Measurements from ENCODE around the gene HEPN1. TPM values are rescaled to one million over a fixed set of nuclear protein-coding genes. Genes with fewer than 3 reads are reported as not detected.

Gene HEPN1
- total RNA-seq, 3 donors from 2014 or later: not detected

- ATAC-seq (no peak), DNase-seq (no peak)
- H3K4me1 Mint-ChIP-seq (ENCODE audit: low read depth): no peaks in the 10 kb centered on the region
- H3K4me3 Mint-ChIP-seq: no peak overlapping the region
- H3K9me3 Mint-ChIP-seq: no peaks in the 10 kb centered on the region
- no peaks in the 10 kb centered on the region for H3K36me3 Mint-ChIP-seq (ENCODE audit: insufficient read depth)
- peaks cover 6% of the 10 kb centered on the region for H3K27me3 Mint-ChIP-seq (ENCODE audit: low read depth)
These were observed 27.6 kb upstream of the HEPN1 start for GRCh38 chr11:124891373-124891861.

GRCh38 chr11:124892146-124892545, 26.9 kb upstream of the HEPN1 start:
- Mint-ChIP-seq H3K36me3 (ENCODE audit: insufficient read depth) (no peaks in the 10 kb centered on the region), H3K4me1 (ENCODE audit: low read depth) (no peaks in the 10 kb centered on the region), H3K27me3 (ENCODE audit: low read depth) (peaks cover 4% of the 10 kb centered on the region), H3K9me3 (no peaks in the 10 kb centered on the region), H3K4me3 (no peak overlapping the region)
- DNase-seq (no peak), ATAC-seq (no peak)

- H3K9me3 Mint-ChIP-seq: no peaks in the 10 kb centered on the region
- peaks cover 4% of the 10 kb centered on the region for H3K27me3 Mint-ChIP-seq (ENCODE audit: low read depth)
- H3K4me1 Mint-ChIP-seq (ENCODE audit: low read depth): peaks cover 2% of the 10 kb centered on the region
- DNase-seq: no peak
- H3K36me3 Mint-ChIP-seq (ENCODE audit: insufficient read depth): no peaks in the 10 kb centered on the region
- H3K4me3 Mint-ChIP-seq: no peak overlapping the region
- ATAC-seq: no peak
These were observed 26.1 kb upstream of the HEPN1 start for GRCh38 chr11:124892750-124893454.

GRCh38 chr11:124893781-124894401, 25.2 kb upstream of the HEPN1 start:
- ATAC-seq: no peak
- Mint-ChIP-seq H3K27me3 (ENCODE audit: low read depth) (no peaks in the 10 kb centered on the region), H3K4me3 (no peak overlapping the region), H3K9me3 (no peaks in the 10 kb centered on the region), H3K36me3 (ENCODE audit: insufficient read depth) (no peaks in the 10 kb centered on the region), H3K4me1 (ENCODE audit: low read depth) (peaks cover 2% of the 10 kb centered on the region)
- no peak for DNase-seq

GRCh38 chr11:124894606-124895430, 24.2 kb upstream of the HEPN1 start:
- no peak for DNase-seq
- Mint-ChIP-seq H3K4me1 (ENCODE audit: low read depth) (peaks cover 2% of the 10 kb centered on the region), H3K9me3 (no peaks in the 10 kb centered on the region), H3K4me3 (no peak overlapping the region), H3K27me3 (ENCODE audit: low read depth) (peaks cover 2% of the 10 kb centered on the region), H3K36me3 (ENCODE audit: insufficient read depth) (no peaks in the 10 kb centered on the region)
- no peak for ATAC-seq

- Mint-ChIP-seq H3K4me3 (no peak overlapping the region), H3K9me3 (no peaks in the 10 kb centered on the region), H3K27me3 (ENCODE audit: low read depth) (peaks cover 3% of the 10 kb centered on the region), H3K4me1 (ENCODE audit: low read depth) (peaks cover 2% of the 10 kb centered on the region), H3K36me3 (ENCODE audit: insufficient read depth) (no peaks in the 10 kb centered on the region)
- ATAC-seq: no peak
- no peak for DNase-seq
These were observed 23.5 kb upstream of the HEPN1 start for GRCh38 chr11:124895471-124895971.

- Mint-ChIP-seq H3K9me3 (no peaks in the 10 kb centered on the region), H3K4me3 (no peak overlapping the region), H3K27me3 (ENCODE audit: low read depth) (peaks cover 5% of the 10 kb centered on the region), H3K36me3 (ENCODE audit: insufficient read depth) (no peaks in the 10 kb centered on the region), H3K4me1 (ENCODE audit: low read depth) (peaks cover 2% of the 10 kb centered on the region)
- ATAC-seq (no peak), DNase-seq (no peak)
These were observed 22.8 kb upstream of the HEPN1 start for GRCh38 chr11:124896071-124896750.

GRCh38 chr11:124896821-124897391, 22.1 kb upstream of the HEPN1 start:
- no peaks in the 10 kb centered on the region for H3K9me3 Mint-ChIP-seq
- no peak for DNase-seq
- no peak overlapping the region for H3K4me3 Mint-ChIP-seq
- no peaks in the 10 kb centered on the region for H3K36me3 Mint-ChIP-seq (ENCODE audit: insufficient read depth)
- ATAC-seq: no peak
- peaks cover 7% of the 10 kb centered on the region for H3K27me3 Mint-ChIP-seq (ENCODE audit: low read depth)
- H3K4me1 Mint-ChIP-seq (ENCODE audit: low read depth): peaks cover 2% of the 10 kb centered on the region

- H3K4me1 Mint-ChIP-seq (ENCODE audit: low read depth): peaks cover 2% of the 10 kb centered on the region
- H3K27me3 Mint-ChIP-seq (ENCODE audit: low read depth): peaks cover 7% of the 10 kb centered on the region
- no peaks in the 10 kb centered on the region for H3K9me3 Mint-ChIP-seq
- no peak within 1 kb of the TSS for H3K4me3 Mint-ChIP-seq
- H3K36me3 Mint-ChIP-seq (ENCODE audit: insufficient read depth): no peaks in the 10 kb centered on the region
- ATAC-seq: no peak
- no peak for DNase-seq
These were observed 21.3 kb upstream of the HEPN1 start, which contains the start of gene ROBO4 for GRCh38 chr11:124897674-124898262. TSS of gene ROBO4 (minus strand) at chr11:124897865. CDS start at chr11:124897795, 70 bp downstream.

- H3K9me3 Mint-ChIP-seq: no peaks in the 10 kb centered on the region
- H3K27me3 Mint-ChIP-seq (ENCODE audit: low read depth): peaks cover 7% of the 10 kb centered on the region
- no peak overlapping the region for H3K4me3 Mint-ChIP-seq
- DNase-seq (no peak), ATAC-seq (no peak)
- no peaks in the 10 kb centered on the region for H3K36me3 Mint-ChIP-seq (ENCODE audit: insufficient read depth)
- H3K4me1 Mint-ChIP-seq (ENCODE audit: low read depth): peaks cover 2% of the 10 kb centered on the region
These were observed 20.8 kb upstream of the HEPN1 start for GRCh38 chr11:124898263-124898680.

GRCh38 chr11:124898711-124899110, 20.3 kb upstream of the HEPN1 start:
- ATAC-seq (no peak), DNase-seq (no peak)
- H3K4me3 Mint-ChIP-seq: no peak overlapping the region
- no peaks in the 10 kb centered on the region for H3K36me3 Mint-ChIP-seq (ENCODE audit: insufficient read depth)
- peaks cover 2% of the 10 kb centered on the region for H3K4me1 Mint-ChIP-seq (ENCODE audit: low read depth)
- H3K27me3 Mint-ChIP-seq (ENCODE audit: low read depth): peaks cover 7% of the 10 kb centered on the region
- no peaks in the 10 kb centered on the region for H3K9me3 Mint-ChIP-seq

- ATAC-seq (no peak), DNase-seq (no peak)
- H3K9me3 Mint-ChIP-seq: no peaks in the 10 kb centered on the region
- peaks cover 7% of the 10 kb centered on the region for H3K27me3 Mint-ChIP-seq (ENCODE audit: low read depth)
- H3K4me1 Mint-ChIP-seq (ENCODE audit: low read depth): peaks cover 2% of the 10 kb centered on the region
- H3K4me3 Mint-ChIP-seq: no peak overlapping the region
- no peaks in the 10 kb centered on the region for H3K36me3 Mint-ChIP-seq (ENCODE audit: insufficient read depth)
These were observed 19.5 kb upstream of the HEPN1 start for GRCh38 chr11:124899383-124900145.

GRCh38 chr11:124900464-124900863, 18.6 kb upstream of the HEPN1 start:
- Mint-ChIP-seq H3K4me1 (ENCODE audit: low read depth) (peaks cover 2% of the 10 kb centered on the region), H3K4me3 (no peak overlapping the region), H3K9me3 (no peaks in the 10 kb centered on the region)

More at GRCh38 chr11:124900464-124900863, 18.6 kb upstream of the HEPN1 start:
- peaks cover 10% of the 10 kb centered on the region for H3K27me3 Mint-ChIP-seq (ENCODE audit: low read depth)
- ATAC-seq: no peak
- H3K36me3 Mint-ChIP-seq (ENCODE audit: insufficient read depth): no peaks in the 10 kb centered on the region
- DNase-seq: no peak

All from activated T-cell treated with anti-CD3 and anti-CD28 coated beads, Interleukin-2, amount 50 U/mL, for 4 hours (primary cell).